GM20000 (cell line): ENCODE results near the gene KCNMA1.

Experiments
- DNase-seq: peaks from one replicate; pipeline ENCODE4 v3.0.0; 2012; ENCODE audit warnings: low spot score
- CTCF ChIP-seq: IDR thresholded peaks from 2 replicates; pipeline ENCODE4 v1.5.1; 2012; ENCODE audit warnings: mild to moderate bottlenecking, control low read depth; ENCODE audit errors: extremely low read depth, missing control alignments

Gene KCNMA1

GRCh38 chr10:77306666-77307065 is 330.9 kb downstream of the KCNMA1 start:
- no peak for DNase-seq

GRCh38 chr10:77305650-77306632 is 331.7 kb downstream of the KCNMA1 start:
- TF ChIP-seq CTCF, result no peak
- DNase-seq, result no peak

More at GRCh38 chr10:77306666-77307065, 330.9 kb downstream of the KCNMA1 start:
- TF ChIP-seq CTCF, result no peak

GRCh38 chr10:77304192-77304591 is 333.4 kb downstream of the KCNMA1 start:
- DNase-seq, result no peak
- no peak for TF ChIP-seq CTCF

GRCh38 chr10:77301305-77301730 is 336.3 kb downstream of the KCNMA1 start:
- no peak for TF ChIP-seq CTCF
- DNase-seq, result no peak

GRCh38 chr10:77300682-77301302 is 336.8 kb downstream of the KCNMA1 start:
- no peak for DNase-seq
- no peak for TF ChIP-seq CTCF

GRCh38 chr10:77299320-77299719 is 338.3 kb downstream of the KCNMA1 start:
- no peak for TF ChIP-seq CTCF
- no peak for DNase-seq

- no peak for DNase-seq
- TF ChIP-seq CTCF, result no peak
Measured at GRCh38 chr10:77297393-77297739, 340.2 kb downstream of the KCNMA1 start.
